HUES64 (cell line): ENCODE measurements around the gene RPRD2.
"Not testable (repeated sequence)": the region's sequence is repeated elsewhere in the genome, so short reads cannot be mapped to it uniquely, and the experiment has no call there.

Experiments used
- H3K27ac ChIP-seq: 2 replicates; pipeline ENCODE4 v1.7.0; 2013; ENCODE audit warnings: low read depth, low read length, inconsistent platforms
- H3K27me3 ChIP-seq: 2 replicates; pipeline ENCODE4 v1.6.1; 2013; ENCODE audit warnings: mild to moderate bottlenecking, low read length; ENCODE audit not compliant: insufficient read depth
- H3K36me3 ChIP-seq: 2 replicates; pipeline ENCODE4 v1.6.1; 2013; ENCODE audit warnings: mild to moderate bottlenecking, low read length; ENCODE audit not compliant: insufficient read depth
- H3K4me1 ChIP-seq: 2 replicates; pipeline ENCODE4 v1.6.1; 2013; ENCODE audit warnings: mild to moderate bottlenecking, low read length, moderate library complexity; ENCODE audit not compliant: insufficient read depth
- H3K4me3 ChIP-seq: 2 replicates; pipeline ENCODE4 v1.5.1; 2013; ENCODE audit warnings: mild to moderate bottlenecking, low read length, moderate library complexity
- H3K9ac ChIP-seq: 2 replicates; pipeline ENCODE4 v1.6.1; 2013; ENCODE audit warnings: mild to moderate bottlenecking, low read depth, low read length
- H3K9me3 ChIP-seq: 2 replicates; pipeline ENCODE4 v1.6.1; 2013; ENCODE audit warnings: low read depth, low read length; ENCODE audit not compliant: insufficient read depth
- WGBS: fragments of 150-250, 120-280 bp; methylation state at CpG from one replicate; pipeline ENCODE4 v1.1.7; 2013; ENCODE audit warnings: missing lambda C conversion rate; 5-methylcytosine and 5-hydroxymethylcytosine counted together

RPRD2 gene

DNA sequence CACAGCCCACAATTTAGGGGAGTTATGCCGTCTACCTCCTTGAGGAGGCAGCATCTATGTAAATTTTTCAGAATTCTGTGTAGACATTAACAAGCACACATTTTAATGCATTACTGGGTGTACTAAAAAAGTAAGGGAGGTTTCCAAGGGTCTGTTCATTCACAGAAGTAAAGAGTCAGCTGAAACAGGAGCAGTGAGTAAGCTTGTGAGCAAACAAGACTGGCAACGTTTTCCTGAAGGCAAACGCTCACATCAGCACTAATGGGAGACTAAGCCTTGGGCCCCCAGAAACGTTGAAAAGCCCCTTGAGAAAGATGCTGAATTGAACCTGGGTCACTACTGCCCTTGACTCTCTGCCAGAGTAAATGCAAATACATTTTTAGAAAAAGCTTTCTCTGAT lies 25.7 kb downstream of the RPRD2 start:
- Histone ChIP-seq H3K27me3 (no peaks in the 10 kb centered on the region), H3K4me1 (no peaks in the 10 kb centered on the region; the same call in 1 of the 2 replicates), H3K27ac (no peak overlapping the region), H3K4me3 (no peak overlapping the region), H3K36me3 (no peaks in the 10 kb centered on the region), H3K9ac (no peak overlapping the region), H3K9me3 (no peaks in the 10 kb centered on the region)
- 59% methylated on average over 4 of the region's 4 CpGs for WGBS

DNA sequence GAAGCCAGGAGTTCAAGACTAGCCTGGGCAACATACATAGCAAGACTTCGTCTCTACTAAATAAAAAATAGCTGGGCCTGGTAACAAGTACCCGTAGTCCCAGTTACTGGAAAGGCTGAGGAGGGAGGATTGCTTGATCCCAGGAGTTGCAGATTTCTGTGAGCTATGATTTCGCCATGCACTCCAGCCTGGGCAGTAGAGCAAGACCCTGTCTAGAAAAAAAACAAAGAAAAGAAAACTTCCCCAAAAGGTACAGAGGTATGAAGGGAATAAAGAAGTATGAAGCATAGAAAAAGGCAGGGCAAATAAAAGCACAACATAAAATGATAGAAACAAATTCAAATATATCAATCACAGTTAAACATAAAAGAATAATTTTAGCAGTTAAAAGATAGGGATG lies 28.7 kb downstream of the RPRD2 start:
- Histone ChIP-seq H3K27ac (no peak overlapping the region), H3K4me1 (no peaks in the 10 kb centered on the region; the same call in 1 of the 2 replicates), H3K27me3 (no peaks in the 10 kb centered on the region), H3K9me3 (no peaks in the 10 kb centered on the region), H3K4me3 (no peak overlapping the region), H3K9ac (no peak overlapping the region), H3K36me3 (no peaks in the 10 kb centered on the region)
- WGBS, result 71% methylated on average over 3 of the region's 3 CpGs

GRCh38 chr1:150395115-150395514 lies 31.2 kb downstream of the RPRD2 start:
- H3K36me3 ChIP-seq, H3K27ac ChIP-seq, H3K4me1 ChIP-seq, H3K9me3 ChIP-seq, H3K4me3 ChIP-seq, H3K27me3 ChIP-seq, H3K9ac ChIP-seq: not testable (repeated sequence)
- 100% methylated on average over 2 of the region's 2 CpGs for WGBS

- Histone ChIP-seq H3K9ac (no peak overlapping the region), H3K4me3 (no peak overlapping the region), H3K27me3 (no peaks in the 10 kb centered on the region), H3K27ac (no peak overlapping the region), H3K36me3 (no peaks in the 10 kb centered on the region; the same call in 1 of the 2 replicates), H3K9me3 (0 out of 2 replicates have a peak, but pooled peaks cover 2% of the 10 kb centered on the region), H3K4me1 (no peaks in the 10 kb centered on the region)
- WGBS, result 97% methylated on average over 6 of the region's 6 CpGs
Measured at GRCh38 chr1:150397392-150398032, 33.6 kb downstream of the RPRD2 start.

GRCh38 chr1:150404465-150404864 lies 40.5 kb downstream of the RPRD2 start:
- Histone ChIP-seq H3K9ac (no peak overlapping the region), H3K27me3 (no peaks in the 10 kb centered on the region), H3K9me3 (0 out of 2 replicates have a peak, but pooled peaks cover 2% of the 10 kb centered on the region), H3K36me3 (no peaks in the 10 kb centered on the region; the same call in 1 of the 2 replicates), H3K4me1 (peaks cover 23% of the 10 kb centered on the region), H3K27ac (no peak overlapping the region), H3K4me3 (no peak overlapping the region)
- WGBS, result 78% methylated on average over 6 of the region's 6 CpGs

DNA sequence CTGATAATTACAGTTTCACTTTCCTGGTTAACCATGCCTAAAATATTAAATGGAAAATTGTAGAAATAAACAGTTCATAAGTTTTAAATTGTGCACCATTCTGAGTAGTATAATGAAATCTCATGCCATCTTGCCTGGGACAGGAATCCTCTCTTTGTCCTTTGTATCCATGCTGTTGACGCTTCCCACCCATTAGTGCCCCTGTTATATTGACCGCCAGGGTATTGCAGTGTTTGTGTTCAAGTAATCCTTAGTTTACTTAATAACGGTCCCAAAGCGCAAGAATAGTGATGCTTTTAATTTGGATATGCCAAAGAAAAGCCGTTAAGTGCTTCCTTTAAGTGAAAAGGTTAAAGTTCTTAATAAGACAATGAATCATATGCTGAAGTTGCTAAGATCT lies 41.7 kb downstream of the RPRD2 start:
- H3K27ac ChIP-seq, result no peak overlapping the region
- H3K9me3 ChIP-seq, result no peaks in the 10 kb centered on the region
- WGBS, result 97% methylated on average over 5 of the region's 5 CpGs
- H3K4me1 ChIP-seq, result peaks cover 23% of the 10 kb centered on the region
- no peak overlapping the region for H3K9ac ChIP-seq
- no peaks in the 10 kb centered on the region; the same call in 1 of the 2 replicates for H3K36me3 ChIP-seq
- no peaks in the 10 kb centered on the region for H3K27me3 ChIP-seq
- H3K4me3 ChIP-seq, result no peak overlapping the region

DNA sequence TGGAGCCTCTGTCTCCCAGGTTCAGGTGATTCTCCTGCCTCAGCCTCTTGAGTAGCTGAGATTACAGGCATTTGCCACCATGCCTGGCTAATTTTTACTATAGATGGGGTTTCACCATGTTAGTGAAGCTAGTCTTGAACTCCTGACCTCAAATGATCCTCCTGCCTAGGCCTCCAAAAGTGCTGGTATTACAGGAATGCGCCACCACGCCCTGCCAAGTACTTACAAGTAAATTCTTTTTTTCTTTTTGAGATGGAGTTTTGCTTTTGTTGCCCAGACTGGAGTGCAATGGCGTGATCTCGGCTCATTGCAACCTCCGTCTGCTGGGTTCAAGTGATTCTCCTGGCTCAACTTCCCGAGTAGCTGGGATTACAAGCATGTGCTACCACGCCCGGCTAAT lies 42.5 kb downstream of the RPRD2 start:
- no peak overlapping the region for H3K9ac ChIP-seq
- no peaks in the 10 kb centered on the region for H3K9me3 ChIP-seq
- no peak overlapping the region for H3K4me3 ChIP-seq
- no peak overlapping the region for H3K27ac ChIP-seq
- 89% methylated on average over 8 of the region's 8 CpGs for WGBS
- H3K4me1 ChIP-seq, result peaks cover 23% of the 10 kb centered on the region
- no peaks in the 10 kb centered on the region; the same call in 1 of the 2 replicates for H3K36me3 ChIP-seq
- H3K27me3 ChIP-seq, result no peaks in the 10 kb centered on the region

- no peaks in the 10 kb centered on the region; the same call in 1 of the 2 replicates for H3K36me3 ChIP-seq
- peaks cover 23% of the 10 kb centered on the region for H3K4me1 ChIP-seq
- H3K4me3 ChIP-seq, result no peak overlapping the region
- no peak overlapping the region for H3K9ac ChIP-seq
- no peaks in the 10 kb centered on the region for H3K27me3 ChIP-seq
- 71% methylated on average over 2 of the region's 3 CpGs for WGBS
- no peak overlapping the region for H3K27ac ChIP-seq
- no peaks in the 10 kb centered on the region for H3K9me3 ChIP-seq
Measured at GRCh38 chr1:150407330-150407729, 43.4 kb downstream of the RPRD2 start.

DNA sequence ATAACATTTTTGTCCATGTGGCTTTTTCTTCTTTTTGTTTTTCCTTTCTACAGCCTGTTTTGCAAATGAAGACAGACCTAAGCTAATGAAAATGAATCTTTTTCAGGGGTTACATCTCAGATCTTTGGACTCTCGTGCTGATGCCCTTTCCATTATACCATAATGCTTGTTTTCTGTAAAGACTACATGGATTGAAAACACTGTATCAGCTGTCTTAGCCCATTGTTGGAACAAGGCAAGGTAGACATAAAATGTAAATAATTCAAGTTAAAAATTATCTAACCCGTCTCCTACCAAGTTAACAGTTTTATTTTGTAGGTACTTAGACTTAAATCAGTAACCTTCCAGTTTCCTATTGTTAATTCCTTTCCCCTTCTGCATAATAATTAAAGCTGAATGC lies 44.9 kb downstream of the RPRD2 start:
- Histone ChIP-seq H3K4me3 (no peak overlapping the region), H3K27ac (no peak overlapping the region), H3K27me3 (no peaks in the 10 kb centered on the region), H3K9ac (no peak overlapping the region), H3K4me1 (peaks cover 23% of the 10 kb centered on the region), H3K9me3 (no peaks in the 10 kb centered on the region), H3K36me3 (no peaks in the 10 kb centered on the region)
- WGBS, result 100% methylated on average over 1 of the region's 2 CpGs

- Histone ChIP-seq H3K4me1 (peaks cover 23% of the 10 kb centered on the region), H3K27me3 (no peaks in the 10 kb centered on the region), H3K9ac (no peak overlapping the region; the same call in 1 of the 2 replicates), H3K9me3 (no peaks in the 10 kb centered on the region), H3K27ac (no peak overlapping the region), H3K36me3 (no peaks in the 10 kb centered on the region), H3K4me3 (no peak overlapping the region)
- 94% methylated on average over 12 of the region's 12 CpGs for WGBS
Measured at GRCh38 chr1:150409504-150410362, 45.8 kb downstream of the RPRD2 start.

DNA sequence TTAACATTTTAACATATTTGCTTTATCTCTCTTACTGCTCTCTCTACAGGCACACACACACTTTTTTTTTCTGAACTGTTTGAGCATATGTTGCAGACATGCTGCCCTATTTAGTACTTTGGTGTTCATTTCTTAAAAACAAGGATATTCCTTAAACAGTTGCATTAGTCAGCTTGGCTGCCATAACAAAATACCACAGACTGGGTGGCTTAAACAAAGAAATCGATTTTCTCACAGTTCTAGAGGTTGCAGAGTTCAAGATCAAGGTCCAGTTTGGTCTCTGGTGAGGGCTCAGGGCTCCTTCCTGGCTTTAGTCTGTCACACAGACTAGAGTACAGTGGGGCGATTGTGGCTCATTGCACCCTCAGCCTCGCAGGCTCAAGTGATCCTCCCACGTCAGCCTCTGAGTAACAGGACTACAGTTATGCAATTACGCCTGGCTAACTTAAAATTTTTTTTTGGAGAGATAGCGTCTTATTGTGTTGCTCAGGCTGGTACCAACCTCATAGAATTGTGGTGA lies 46.7 kb downstream of the RPRD2 start:
- no peaks in the 10 kb centered on the region for H3K9me3 ChIP-seq
- H3K4me1 ChIP-seq, result peaks cover 18% of the 10 kb centered on the region
- 91% methylated on average over 6 of the region's 6 CpGs for WGBS
- H3K4me3 ChIP-seq, result no peak overlapping the region
- no peak overlapping the region for H3K9ac ChIP-seq
- no peak overlapping the region for H3K27ac ChIP-seq
- H3K36me3 ChIP-seq, result no peaks in the 10 kb centered on the region
- no peaks in the 10 kb centered on the region for H3K27me3 ChIP-seq
